ENCODE results near the gene OR51E1. TPM values are rescaled to one million over a fixed set of nuclear protein-coding genes. Genes with fewer than 3 reads are reported as not detected.

Gene OR51E1
- total RNA-seq, 4 donors from 2014 or later, result 1.1 to 3.3 TPM; not detected in 2

DNA sequence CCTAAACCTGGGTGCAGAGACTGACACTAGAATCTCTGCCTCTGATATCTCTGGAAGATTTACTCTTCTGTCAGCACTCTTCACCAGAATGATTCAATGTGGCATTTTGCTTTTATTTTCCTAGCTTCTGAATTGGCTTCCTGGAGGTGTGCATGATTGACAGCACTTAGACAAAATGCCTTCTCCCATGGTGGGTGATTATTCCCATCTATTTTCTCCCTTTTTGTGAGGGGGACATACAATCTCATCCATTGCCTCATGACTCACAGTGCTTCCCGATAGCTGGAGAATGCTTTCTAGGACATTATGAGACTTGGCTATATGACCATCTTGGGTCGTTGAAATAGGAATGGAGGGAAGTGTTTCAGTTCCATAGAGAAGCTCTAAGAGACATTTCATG lies 31.8 kb upstream of the OR51E1 start:
- TF ChIP-seq, protein P1, sequence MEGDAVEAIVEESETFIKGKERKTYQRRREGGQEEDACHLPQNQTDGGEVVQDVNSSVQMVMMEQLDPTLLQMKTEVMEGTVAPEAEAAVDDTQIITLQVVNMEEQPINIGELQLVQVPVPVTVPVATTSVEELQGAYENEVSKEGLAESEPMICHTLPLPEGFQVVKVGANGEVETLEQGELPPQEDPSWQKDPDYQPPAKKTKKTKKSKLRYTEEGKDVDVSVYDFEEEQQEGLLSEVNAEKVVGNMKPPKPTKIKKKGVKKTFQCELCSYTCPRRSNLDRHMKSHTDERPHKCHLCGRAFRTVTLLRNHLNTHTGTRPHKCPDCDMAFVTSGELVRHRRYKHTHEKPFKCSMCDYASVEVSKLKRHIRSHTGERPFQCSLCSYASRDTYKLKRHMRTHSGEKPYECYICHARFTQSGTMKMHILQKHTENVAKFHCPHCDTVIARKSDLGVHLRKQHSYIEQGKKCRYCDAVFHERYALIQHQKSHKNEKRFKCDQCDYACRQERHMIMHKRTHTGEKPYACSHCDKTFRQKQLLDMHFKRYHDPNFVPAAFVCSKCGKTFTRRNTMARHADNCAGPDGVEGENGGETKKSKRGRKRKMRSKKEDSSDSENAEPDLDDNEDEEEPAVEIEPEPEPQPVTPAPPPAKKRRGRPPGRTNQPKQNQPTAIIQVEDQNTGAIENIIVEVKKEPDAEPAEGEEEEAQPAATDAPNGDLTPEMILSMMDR (IDR thresholded peaks at IDR 0.05; ENCODE audit: low read depth), result no peak

DNA sequence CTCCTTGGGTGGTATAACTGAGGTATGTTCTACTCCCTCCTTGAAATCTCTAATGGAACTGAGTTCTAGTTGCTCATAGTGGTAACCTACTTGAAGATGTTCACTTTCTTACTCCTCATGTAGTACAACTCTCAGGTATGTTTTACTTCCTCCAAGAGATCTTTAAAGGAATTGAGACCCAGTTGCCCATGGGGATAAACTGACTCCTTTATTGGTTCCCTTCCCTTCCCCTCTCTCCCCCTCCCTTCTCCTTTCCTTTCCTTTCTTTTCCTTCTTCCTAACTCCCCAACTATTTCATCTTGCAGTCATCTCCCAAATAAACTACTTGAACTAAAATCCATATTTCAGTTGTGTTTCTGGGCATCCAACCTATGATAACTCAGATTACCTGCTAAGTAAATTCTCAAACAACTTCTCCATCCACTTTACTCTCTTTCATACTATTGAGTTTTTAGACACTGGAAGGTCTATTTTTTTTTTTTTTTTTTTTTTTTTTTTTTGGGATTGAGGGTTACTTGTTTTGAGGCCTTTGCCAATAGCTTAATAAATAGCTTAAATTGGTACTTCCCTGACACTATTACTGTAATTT lies 27.8 kb upstream of the OR51E1 start:
- TF ChIP-seq, protein P1 (IDR thresholded peaks at IDR 0.05; ENCODE audit: low read depth), result no peak

DNA sequence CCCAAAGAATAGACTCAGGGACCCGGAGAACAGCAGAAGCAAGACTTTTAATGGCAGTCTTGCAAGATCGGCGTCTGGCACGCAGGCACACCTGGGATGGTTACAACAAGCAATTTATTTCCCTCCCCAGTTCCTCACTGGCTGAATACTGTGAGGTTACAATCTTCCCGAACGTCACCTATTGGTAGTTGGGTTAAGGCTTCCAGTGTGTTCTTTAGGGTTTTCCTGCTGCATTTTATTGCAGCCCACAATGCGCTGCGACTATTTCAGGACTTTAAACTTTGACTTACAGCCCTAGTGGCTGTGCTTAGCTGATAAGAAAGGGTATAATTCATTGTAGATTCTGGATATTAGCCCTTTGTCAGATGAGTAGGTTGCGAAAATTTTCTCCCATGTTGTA lies 24.3 kb upstream of the OR51E1 start:
- TF ChIP-seq, protein P1 (IDR thresholded peaks at IDR 0.05; ENCODE audit: low read depth), result no peak

DNA sequence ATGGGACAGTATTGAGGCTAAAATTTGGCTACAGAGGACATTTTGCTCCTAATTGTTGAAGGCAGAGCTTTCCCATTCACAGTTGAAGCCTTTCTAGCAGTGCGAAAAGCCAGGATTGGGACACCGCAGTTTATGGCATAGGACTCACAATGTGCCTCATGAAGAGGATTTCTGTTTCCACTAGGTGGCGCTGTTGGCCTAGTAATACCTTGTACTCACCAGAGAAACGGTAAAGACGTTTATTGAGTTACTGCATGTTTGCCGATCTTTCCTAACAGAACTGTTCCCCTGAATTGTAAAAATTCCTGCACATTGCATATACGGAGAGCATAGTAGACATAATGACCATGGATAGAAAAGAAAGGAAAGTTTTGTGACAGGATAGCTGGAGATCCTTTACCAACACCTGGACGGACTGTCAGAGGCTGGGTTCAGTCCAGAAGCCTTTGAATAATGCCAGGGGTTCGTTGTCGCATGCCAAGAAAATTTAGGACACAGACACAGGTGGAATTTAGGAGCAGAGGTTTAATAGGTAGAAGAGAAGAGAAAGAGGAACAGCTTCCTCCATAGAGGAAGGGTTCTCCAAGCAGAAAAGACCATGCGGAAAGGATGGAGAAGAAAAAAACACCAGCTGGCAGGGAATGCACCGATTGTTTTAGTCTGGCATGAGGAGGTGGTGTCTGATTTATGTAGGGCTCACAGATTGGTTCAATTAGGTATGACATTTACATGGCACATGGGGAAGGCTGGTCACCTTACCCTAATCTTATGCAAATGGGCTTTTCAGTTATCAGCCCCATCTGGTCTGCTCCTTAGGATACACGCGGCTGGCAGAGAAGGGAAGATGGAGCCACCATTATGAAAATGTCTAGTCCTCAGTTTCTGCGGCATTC lies 17.3 kb upstream of the OR51E1 start:
- TF ChIP-seq, protein P1 (IDR thresholded peaks at IDR 0.05; ENCODE audit: low read depth), result no peak

DNA sequence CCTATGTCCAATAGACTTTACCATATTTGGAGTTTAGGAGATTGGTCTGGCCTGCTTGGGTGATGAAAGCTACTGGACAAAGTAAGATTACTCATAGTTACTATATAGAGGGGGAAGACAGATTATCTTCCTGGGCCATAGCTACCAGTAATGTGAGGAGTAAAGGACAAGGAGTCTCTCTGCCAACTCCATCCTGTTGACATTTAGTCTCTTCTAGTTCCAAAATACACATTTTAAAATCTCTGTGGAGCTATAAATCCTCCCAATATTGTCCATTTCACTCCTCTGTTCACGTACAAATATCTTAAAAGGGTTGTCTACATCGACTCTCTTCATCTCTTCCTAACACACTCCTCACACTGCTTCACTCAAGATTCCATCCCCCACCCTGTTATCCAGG lies 7.6 kb upstream of the OR51E1 start:
- TF ChIP-seq, protein P1 (IDR thresholded peaks at IDR 0.05; ENCODE audit: low read depth), result no peak

DNA sequence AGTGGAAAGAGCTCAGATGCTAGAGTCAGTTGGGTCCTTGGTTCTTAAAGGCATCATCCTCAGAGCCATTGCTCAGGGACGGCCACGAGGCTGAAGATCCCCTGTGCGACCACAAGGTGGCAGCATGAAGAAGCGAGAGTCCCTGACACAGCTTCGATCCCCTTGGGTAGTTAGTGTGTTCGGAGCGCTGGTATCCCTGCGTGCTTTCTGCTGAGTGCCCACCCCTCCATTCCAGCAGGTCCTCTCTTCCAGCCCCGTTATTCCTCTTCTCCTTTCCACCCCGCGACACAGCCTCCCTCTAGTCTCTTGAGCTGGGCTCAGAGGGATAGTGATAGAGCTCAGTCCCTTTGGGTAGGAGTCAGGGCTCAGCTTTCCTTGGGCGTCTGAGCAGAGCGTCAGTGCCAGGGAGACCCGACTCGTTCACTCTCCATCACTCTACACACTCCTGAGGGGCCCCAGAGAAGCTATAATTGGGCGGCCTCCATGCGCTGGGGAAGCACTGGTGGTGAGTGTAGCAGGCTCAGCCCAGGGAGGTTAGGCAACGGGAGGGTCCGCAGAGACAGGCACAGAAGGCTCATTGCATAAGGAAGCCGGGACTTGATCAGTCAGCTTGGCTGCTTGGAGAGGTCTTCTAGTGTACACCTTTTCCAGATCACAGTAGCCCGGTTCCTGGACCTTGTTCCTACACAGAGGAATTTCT lies 6.7 kb upstream of the OR51E1 start, which contains the start of gene OR51D1:
OR51D1 (plus strand) TSS at position 516 of the 700 bp plus-strand sequence. CDS start 2,314 bp downstream, outside the sequence.
- TF ChIP-seq, protein P1 (IDR thresholded peaks at IDR 0.05; ENCODE audit: low read depth), result no peak

DNA sequence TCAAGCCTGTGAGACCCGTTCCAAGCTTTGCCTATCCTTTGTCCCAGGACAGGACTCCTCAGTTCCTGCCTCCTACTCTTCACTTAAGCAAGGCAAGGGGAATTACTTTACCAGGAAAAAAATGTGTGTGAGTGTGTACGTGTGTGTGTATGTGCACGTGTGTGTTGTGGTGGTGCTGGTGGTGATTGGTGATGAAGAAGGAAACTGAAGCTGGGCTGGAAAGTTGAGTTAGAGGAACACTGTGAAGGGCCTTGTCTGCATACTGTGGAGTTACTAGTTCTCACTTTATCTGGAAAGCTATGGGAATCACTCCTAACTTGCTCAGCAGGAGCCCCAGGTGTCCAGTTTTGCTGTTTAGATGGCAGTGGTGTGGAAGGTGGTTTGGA lies 6.1 kb upstream of the OR51E1 start:
- TF ChIP-seq, protein P1 (IDR thresholded peaks at IDR 0.05; ENCODE audit: low read depth), result no peak
